ENCODE data around the gene CRB2. TPM values are rescaled to one million over a fixed set of nuclear protein-coding genes. Genes with fewer than 3 reads are reported as not detected.

The CRB2 gene
- total RNA-seq (2014; rRNA removed; shearing (Covaris generic)) = not detected in 2 replicates
- not detected in 2 replicates for polyA plus RNA-seq (2015; cell fraction: cytosol; rRNA removed)
- not detected in 2 replicates for polyA plus RNA-seq (2015; cell fraction: nucleus; rRNA removed)

- no peak for DNase-seq (ENCODE audit: low read depth, low spot score)
- in situ Hi-C loops (cut with HindIII; ENCODE audit: low pct_unique_long_range_greater_than_20kb, low sequenced_read_pairs) = loop anchor here (25.0 kb wide), 1 partner anchor 244 kb away; no protein-coding TSS in a partner anchor
Measured at GRCh38 chr9:123355761-123356431, at the start of gene CRB2. Gene CRB2, plus strand, starts transcription at chr9:123356197. Its CDS starts 64 bp downstream, at chr9:123356261.

DNA sequence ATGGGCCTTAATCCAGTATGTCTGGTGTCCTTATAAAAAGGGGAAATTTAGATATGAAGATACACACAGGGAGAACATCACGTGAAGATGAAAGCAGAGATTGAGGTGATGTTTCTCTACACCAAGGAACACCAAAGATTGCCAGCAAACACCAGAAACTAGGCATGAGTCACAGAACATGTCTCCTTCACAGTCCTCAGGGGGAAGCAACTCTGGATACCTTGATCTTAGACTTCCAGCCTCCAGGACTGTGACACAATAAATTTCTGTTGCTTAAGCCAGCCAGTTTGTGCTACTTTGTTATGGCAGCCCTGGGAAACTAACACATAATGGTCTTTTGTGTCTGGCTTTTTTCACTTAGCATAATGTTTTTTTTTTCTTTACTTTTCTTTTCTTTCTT, 46.4 kb upstream of the CRB2 start:
- in situ Hi-C loops (cut with HindIII; ENCODE audit: low pct_unique_long_range_greater_than_20kb, low sequenced_read_pairs) = no loop called here
- DNase-seq (ENCODE audit: low read depth, low spot score) = peak; percentile 21

DNA sequence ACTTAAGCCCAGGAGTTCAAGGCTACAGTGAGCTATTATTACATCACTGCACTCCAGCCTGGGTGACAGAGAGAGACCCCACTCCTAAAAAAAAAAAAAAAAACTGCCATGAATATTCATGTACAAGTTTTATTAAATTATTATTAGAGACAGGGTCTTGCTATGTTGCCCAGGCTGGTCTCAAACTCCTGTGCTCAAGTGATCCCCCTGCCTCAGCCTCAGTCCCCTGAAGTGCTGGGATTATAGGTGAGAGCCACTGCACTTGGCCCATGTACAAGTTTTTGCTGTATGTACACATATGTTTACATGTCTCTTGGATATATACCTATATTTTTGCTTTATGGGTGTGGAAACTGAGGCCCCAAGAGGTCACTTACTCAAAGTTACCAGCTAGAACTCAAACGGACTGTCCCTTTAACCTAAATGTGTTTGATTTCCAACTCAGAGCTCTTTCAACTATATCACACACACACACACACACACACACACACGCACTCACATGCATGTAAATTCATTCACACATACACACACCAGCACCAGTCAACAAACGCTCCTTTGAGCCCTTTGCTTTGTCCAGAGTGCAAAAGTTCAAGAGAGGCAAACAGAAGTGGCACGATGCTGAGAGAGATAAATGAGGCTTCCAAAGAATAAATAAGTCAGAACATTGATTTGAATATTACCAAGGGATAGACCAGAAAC, 45.3 kb upstream of the CRB2 start:
- in situ Hi-C loops (cut with HindIII; ENCODE audit: low pct_unique_long_range_greater_than_20kb, low sequenced_read_pairs) = no loop called here
- no peak for DNase-seq (ENCODE audit: low read depth, low spot score)

GRCh38 chr9:123311250-123311752, 44.7 kb upstream of the CRB2 start:
- no peak for DNase-seq (ENCODE audit: low read depth, low spot score)
- in situ Hi-C loops (cut with HindIII; ENCODE audit: low pct_unique_long_range_greater_than_20kb, low sequenced_read_pairs) = no loop called here

DNA sequence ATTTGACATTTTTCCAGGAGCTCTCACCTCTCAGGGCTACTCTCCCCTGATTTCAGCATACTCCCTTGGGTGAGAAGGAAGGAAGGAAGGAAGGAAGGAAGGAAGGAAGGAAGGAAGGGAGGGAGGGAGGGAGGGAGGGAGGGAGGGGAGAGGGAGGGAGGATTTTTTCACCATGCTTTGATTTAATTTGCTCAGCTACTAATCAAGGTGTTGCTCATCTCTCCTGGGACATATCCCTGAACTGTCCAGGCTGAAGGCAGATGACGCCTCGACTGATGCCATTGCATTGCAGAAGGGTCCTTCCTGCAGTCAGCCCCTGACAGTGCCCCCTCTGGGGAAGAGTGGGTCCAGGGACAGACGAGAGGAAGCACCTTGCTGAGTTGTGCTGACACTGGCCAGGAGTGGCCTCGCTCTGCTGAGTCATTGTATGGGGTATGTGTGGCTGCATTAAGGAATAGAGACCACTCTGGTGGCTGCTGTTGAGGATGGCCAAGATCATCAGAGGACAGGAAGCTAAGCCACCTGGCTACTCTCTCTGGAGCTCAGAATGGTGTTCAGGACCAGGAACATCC, 43.6 kb upstream of the CRB2 start:
- in situ Hi-C loops (cut with HindIII; ENCODE audit: low pct_unique_long_range_greater_than_20kb, low sequenced_read_pairs) = no loop called here

GRCh38 chr9:123314617-123315016, 41.4 kb upstream of the CRB2 start:
- in situ Hi-C loops (cut with HindIII; ENCODE audit: low pct_unique_long_range_greater_than_20kb, low sequenced_read_pairs) = no loop called here
- DNase-seq (ENCODE audit: low read depth, low spot score) = no peak

More for the DNA sequence above, 43.6 kb upstream of the CRB2 start:
- DNase-seq (ENCODE audit: low read depth, low spot score) = no peak

GRCh38 chr9:123315635-123316034, 40.4 kb upstream of the CRB2 start:
- in situ Hi-C loops (cut with HindIII; ENCODE audit: low pct_unique_long_range_greater_than_20kb, low sequenced_read_pairs) = no loop called here
- no peak for DNase-seq (ENCODE audit: low read depth, low spot score)

GRCh38 chr9:123316053-123316718, 39.8 kb upstream of the CRB2 start:
- in situ Hi-C loops (cut with HindIII; ENCODE audit: low pct_unique_long_range_greater_than_20kb, low sequenced_read_pairs) = no loop called here

GRCh38 chr9:123318202-123318601, 37.8 kb upstream of the CRB2 start:
- in situ Hi-C loops (cut with HindIII; ENCODE audit: low pct_unique_long_range_greater_than_20kb, low sequenced_read_pairs) = no loop called here
- no peak for DNase-seq (ENCODE audit: low read depth, low spot score)

More at GRCh38 chr9:123316053-123316718, 39.8 kb upstream of the CRB2 start:
- no peak for DNase-seq (ENCODE audit: low read depth, low spot score)

DNA sequence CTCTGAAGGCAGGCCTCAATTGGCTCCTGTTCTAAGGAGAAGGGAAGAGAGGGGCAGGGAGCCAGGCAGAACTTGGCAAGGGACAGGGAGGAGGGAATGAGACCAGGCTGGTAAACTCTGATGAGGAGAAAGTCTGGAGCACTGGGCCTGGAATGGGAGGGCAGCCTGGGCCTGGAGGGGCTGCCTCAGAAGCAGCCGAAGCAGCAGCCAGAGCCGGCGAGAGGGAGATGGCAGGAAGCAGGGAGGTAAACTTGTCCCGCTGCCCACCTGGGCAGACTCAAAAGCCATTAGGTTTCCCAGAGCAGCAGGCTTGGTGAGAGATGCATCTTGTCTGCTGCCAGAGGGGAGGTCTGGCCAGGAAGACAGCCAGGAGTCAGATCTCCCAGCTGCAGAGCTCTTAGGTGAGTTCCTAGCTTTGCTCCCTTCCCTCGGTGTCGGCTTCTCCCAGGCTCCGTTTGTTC, 37.0 kb upstream of the CRB2 start:
- DNase-seq (ENCODE audit: low read depth, low spot score) = no peak
- in situ Hi-C loops (cut with HindIII; ENCODE audit: low pct_unique_long_range_greater_than_20kb, low sequenced_read_pairs) = no loop called here

DNA sequence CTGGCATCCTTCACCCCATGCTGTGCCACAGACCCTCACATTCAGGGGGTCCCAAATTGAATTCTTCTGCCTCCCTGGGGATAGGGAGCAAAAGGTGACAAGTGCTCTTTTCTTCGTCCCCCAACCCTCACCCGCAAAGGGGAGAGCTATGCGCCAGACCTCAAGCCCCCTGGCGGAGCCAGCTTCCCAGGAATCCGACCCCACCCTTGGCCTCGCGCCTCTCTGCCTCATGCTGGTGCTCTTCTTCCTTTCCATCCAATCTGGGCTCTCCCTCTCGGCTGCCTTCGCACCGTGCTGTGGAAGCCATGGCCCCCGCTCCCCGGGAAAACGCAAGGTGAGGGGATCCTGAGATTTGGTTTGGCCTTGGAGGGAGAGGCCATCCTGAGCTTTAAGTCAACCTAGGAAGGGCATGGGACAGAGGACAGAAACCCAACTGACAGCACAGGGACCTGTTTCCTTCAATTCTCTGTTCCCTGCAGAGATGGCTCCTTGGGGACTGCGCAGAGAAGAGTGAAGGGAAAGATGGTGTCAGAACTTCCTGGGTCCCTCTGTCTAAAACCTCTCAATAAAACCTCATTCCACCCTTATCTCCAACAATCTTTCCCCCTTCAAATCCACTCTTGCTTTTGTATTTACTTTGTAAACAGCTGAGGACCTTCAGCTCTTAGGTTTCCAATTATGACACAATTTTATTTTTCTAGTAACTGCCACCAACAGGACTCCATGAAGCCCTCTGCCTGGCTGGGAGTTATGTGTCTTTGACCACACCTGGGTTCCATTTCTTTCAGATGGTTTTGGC, 36.3 kb upstream of the CRB2 start:
- DNase-seq (ENCODE audit: low read depth, low spot score) = no peak
- in situ Hi-C loops (cut with HindIII; ENCODE audit: low pct_unique_long_range_greater_than_20kb, low sequenced_read_pairs) = no loop called here

GRCh38 chr9:123320814-123321213, 35.2 kb upstream of the CRB2 start:
- in situ Hi-C loops (cut with HindIII; ENCODE audit: low pct_unique_long_range_greater_than_20kb, low sequenced_read_pairs) = no loop called here
- no peak for DNase-seq (ENCODE audit: low read depth, low spot score)

DNA sequence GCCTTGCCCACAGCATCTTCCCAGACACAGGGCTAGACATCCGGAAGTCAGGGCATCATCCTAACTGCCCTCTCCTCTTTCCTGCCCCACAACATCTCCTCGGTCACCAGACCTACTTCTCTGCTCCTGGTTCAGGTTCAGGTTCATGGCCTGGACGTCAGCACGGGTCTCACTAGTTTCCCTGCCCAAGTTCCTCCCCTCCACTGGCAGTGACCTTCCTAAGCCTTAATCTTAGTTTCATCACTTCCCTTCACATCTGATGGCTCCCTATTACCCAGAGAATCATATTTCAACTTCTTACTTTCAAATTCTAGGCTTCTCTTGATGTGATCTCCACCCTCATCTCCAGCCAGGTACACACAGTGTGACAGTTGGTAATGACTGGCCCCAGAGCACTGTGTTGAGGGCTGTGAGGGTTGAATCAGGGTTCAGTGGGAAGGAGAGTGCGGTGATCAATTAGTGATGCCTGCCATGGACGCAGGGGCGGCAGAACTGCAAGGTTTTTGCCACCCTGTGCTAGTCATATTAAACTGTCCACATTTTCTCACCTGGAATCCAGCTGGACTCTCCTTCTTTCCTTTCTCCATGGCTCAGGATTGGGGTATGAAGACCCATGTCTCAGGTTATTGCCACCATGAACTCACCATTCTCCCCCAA, 34.3 kb upstream of the CRB2 start:
- no peak for DNase-seq (ENCODE audit: low read depth, low spot score)
- in situ Hi-C loops (cut with HindIII; ENCODE audit: low pct_unique_long_range_greater_than_20kb, low sequenced_read_pairs) = no loop called here

DNA sequence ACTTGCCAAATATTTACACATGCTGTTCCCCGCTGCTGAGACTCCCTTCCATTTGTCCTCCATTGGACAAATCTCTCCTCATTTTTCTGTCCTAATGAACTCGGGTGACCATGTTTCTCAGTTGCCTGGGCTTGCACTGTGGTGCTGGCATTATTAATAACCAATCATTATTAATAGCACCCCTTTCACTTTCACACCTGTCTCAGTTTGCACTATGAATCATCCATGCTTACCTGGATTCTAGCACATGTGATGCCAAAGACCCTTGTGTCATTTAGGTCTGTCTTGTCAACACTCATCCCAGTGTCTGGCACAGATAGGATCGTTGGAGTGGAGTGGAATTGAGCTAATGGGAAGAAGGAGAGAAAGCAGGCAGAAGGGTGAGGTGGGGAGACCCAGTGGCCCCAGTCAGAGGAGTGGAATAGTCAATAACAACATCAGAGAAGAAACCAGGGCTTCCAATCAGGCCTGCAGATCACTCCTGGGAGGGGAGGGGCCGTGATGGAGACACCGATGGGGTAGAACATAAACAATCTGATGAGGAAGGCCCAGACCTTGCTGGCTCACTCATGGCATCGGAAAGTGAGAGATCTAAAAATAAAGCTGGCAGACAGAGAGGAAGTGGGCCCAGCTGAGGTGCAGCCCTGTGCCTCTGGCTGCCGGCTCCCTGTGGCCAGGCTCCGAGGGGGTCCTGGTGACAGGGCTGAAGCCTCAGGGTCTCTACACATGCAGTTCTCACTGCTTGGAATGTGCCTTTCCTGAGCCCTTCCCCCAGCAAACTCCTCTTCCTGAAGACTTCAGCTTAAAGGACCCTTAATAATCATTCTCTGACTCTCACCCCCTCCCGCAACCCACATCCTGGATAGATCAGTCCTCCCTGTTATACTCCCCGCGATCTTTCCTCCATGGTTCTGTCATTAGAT, 33.5 kb upstream of the CRB2 start:
- DNase-seq (ENCODE audit: low read depth, low spot score) = no peak
- in situ Hi-C loops (cut with HindIII; ENCODE audit: low pct_unique_long_range_greater_than_20kb, low sequenced_read_pairs) = no loop called here

GRCh38 chr9:123323196-123324013, 32.6 kb upstream of the CRB2 start:
- in situ Hi-C loops (cut with HindIII; ENCODE audit: low pct_unique_long_range_greater_than_20kb, low sequenced_read_pairs) = no loop called here
- DNase-seq (ENCODE audit: low read depth, low spot score) = no peak
